K562 (cell line): Measurements from ENCODE around the gene ITGA11. TPM values are rescaled to one million over a fixed set of nuclear protein-coding genes. Genes with fewer than 3 reads are reported as not detected.

ENCODE experiments used
- ARID1B ChIP-seq: fragments of 450-650 bp; IDR thresholded peaks from 2 replicates; pipeline ENCODE4 v1.6.1; 2016; ENCODE audit warnings: antibody characterized with exemption, mild to moderate bottlenecking, inconsistent platforms
- ATF1 ChIP-seq, 2 experiments: fragments of 450-650 bp in 1 of 2; IDR thresholded peaks; 2 replicates each; pipeline ENCODE4 v1.6.1; 2016; ENCODE audit warnings: missing compliant biosample characterization in 1 of 2, missing genetic modification characterization in 1 of 2
- BHLHE40 ChIP-seq: IDR thresholded peaks from 2 replicates; pipeline ENCODE4 v1.6.1; 2011; ENCODE audit warnings: low read length, improper control_type of control experiment
- CBX2 ChIP-seq: fragments of 200-600 bp; sonication (generic); IDR thresholded peaks from one replicate; pipeline ENCODE4 v1.6.1; 2012; ENCODE audit warnings: mild to moderate bottlenecking, low read length, inconsistent platforms; ENCODE audit not compliant: insufficient read depth, poor library complexity, severe bottlenecking
- CHD4 ChIP-seq: fragments of 200-600 bp; sonication (generic); IDR thresholded peaks from 3 replicates; pipeline ENCODE4 v1.6.1; 2012; ENCODE audit warnings: low read depth, mild to moderate bottlenecking, mixed read lengths, low read length, inconsistent platforms; ENCODE audit not compliant: insufficient read depth, insufficient replicate concordance, poor library complexity, severe bottlenecking
- DPF2 ChIP-seq: fragments of 450-650 bp; IDR thresholded peaks from 2 replicates; pipeline ENCODE4 v1.6.1; 2016
- FOXK1 ChIP-seq: sonication (generic); formaldehyde crosslinking; IDR thresholded peaks from 2 replicates; pipeline ENCODE4 v1.8.0; 2022; ENCODE audit warnings: missing genetic modification reagents, mild to moderate bottlenecking, borderline replicate concordance
- GABPB1 ChIP-seq: sonication (generic); formaldehyde crosslinking; IDR thresholded peaks from 2 replicates; pipeline ENCODE4 v1.8.0; 2022; ENCODE audit warnings: mild to moderate bottlenecking, missing genetic modification reagents
- IRF1 ChIP-seq: sonication (generic); formaldehyde crosslinking; IDR thresholded peaks from 2 replicates; pipeline ENCODE4 v1.8.0; 2022; ENCODE audit warnings: missing genetic modification reagents, mild to moderate bottlenecking, borderline replicate concordance
- JUND ChIP-seq, 2 experiments: IDR thresholded peaks; 2 replicates in 1 of 2; 3 replicates in 1 of 2; pipeline ENCODE4 v1.6.1; 2011; ENCODE audit warnings: borderline replicate concordance in 2 of 2, low read depth in 2 of 2, low read length in 2 of 2, improper control_type of control experiment in 1 of 2, missing biosample characterization in 1 of 2, missing genetic modification characterization in 1 of 2, missing genetic modification reagents in 1 of 2
- MBD2 ChIP-seq: sonication (generic); IDR thresholded peaks from 2 replicates; pipeline ENCODE4 v1.6.1; 2016; ENCODE audit warnings: low read depth, borderline replicate concordance
- NFYB ChIP-seq: IDR thresholded peaks from 2 replicates; pipeline ENCODE4 v1.6.1; 2011; ENCODE audit warnings: mild to moderate bottlenecking, moderate library complexity; ENCODE audit not compliant: insufficient read length; ENCODE audit errors: extremely low read depth
- NR0B1 ChIP-seq: fragments of 450-650 bp; IDR thresholded peaks from one replicate; pipeline ENCODE4 v1.6.1; 2018; ENCODE audit warnings: mild to moderate bottlenecking, moderate library complexity; ENCODE audit not compliant: partially characterized antibody
- SETDB1 ChIP-seq: IDR thresholded peaks from one replicate; pipeline ENCODE4 v1.6.1; 2012; ENCODE audit warnings: low read length, control low read depth, inconsistent platforms
- SFPQ ChIP-seq: fragments of 200-400 bp; formaldehyde crosslinking; IDR thresholded peaks from 2 replicates; pipeline ENCODE4 v1.6.1; 2017; ENCODE audit warnings: mild to moderate bottlenecking, low read depth, low read length, moderate library complexity
- TBL1XR1 ChIP-seq, 2 experiments: IDR thresholded peaks; 2 replicates each; pipeline ENCODE4 v1.6.1; 2012; ENCODE audit warnings: improper control_type of control experiment in 2 of 2, low read length in 2 of 2, mild to moderate bottlenecking in 1 of 2
- ZBTB17 ChIP-seq: fragments of 450-650 bp; formaldehyde crosslinking; IDR thresholded peaks from 2 replicates; pipeline ENCODE4 v1.4.0; 2020; ENCODE audit warnings: mild to moderate bottlenecking
- ZBTB5 ChIP-seq: fragments of 450-650 bp; IDR thresholded peaks from 2 replicates; pipeline ENCODE4 v1.6.1; 2017; ENCODE audit warnings: antibody characterized with exemption
- ZBTB9 ChIP-seq: fragments of 450-650 bp; formaldehyde crosslinking; IDR thresholded peaks from 2 replicates; pipeline ENCODE4 v1.4.0; 2020; ENCODE audit warnings: mild to moderate bottlenecking, moderate library complexity
- ZNF507 ChIP-seq: conservative IDR thresholded peaks from 2 replicates; pipeline ENCODE4 v1.6.1; 2017; ENCODE audit warnings: missing genetic modification characterization, missing compliant biosample characterization
- ZNF699 ChIP-seq: fragments of 250-450 bp; sonication (Bioruptor Pico); IDR thresholded peaks from 2 replicates; pipeline ENCODE4 v1.8.0; 2021; ENCODE audit warnings: mild to moderate bottlenecking, moderate library complexity; ENCODE audit not compliant: insufficient replicate concordance
- polyA plus RNA-seq, 8 experiments: library from polyadenylated mRNA; depleted of rRNA in 4 of 8; stranded (reverse) in 5 of 8; unstranded in 3 of 8; fragments of >200 nt; fragmentation: Nextera tagmentation in 2 of 8; fragmentation: Illumina TruSeq in 1 of 8; extraction: Ambion mirVana in 2 of 8; extraction: Trizol in 1 of 8; gene quantifications; 2 replicates each; pipeline versions ENCODE4 v1.2.1 to v1.2.3, GENCODE V29; 2011 to 2014; ENCODE audit warnings: inconsistent platforms in 1 of 8, missing spikeins in 1 of 8
- total RNA-seq, 7 experiments: library from RNA; depleted of rRNA in 6 of 7; stranded (reverse); fragments of >200 nt in 6 of 7; fragmentation: Illumina TruSeq in 2 of 7; extraction: Trizol in 2 of 7; gene quantifications; 2 replicates each; pipeline versions ENCODE4 v1.2.1 to v1.2.3, GENCODE V29; 2011 to 2021; ENCODE audit warnings: low replicate concordance in 1 of 7

Gene ITGA11
- total and polyA plus RNA-seq, 9 of the 15 experiments (the other 6 are each of a cell fraction or from before 2014, with no cell fraction given), result 0.01 TPM; not detected in 8

GRCh38 chr15:68400066-68400456 lies 31.9 kb downstream of the ITGA11 start (continued):
- TF ChIP-seq NR0B1 (no peak), ATF1 (CRISPR knock-in tag; IDR thresholded peaks at IDR 0.05) (no peak), ATF1 (tag; IDR thresholded peaks at IDR 0.05) (no peak), NFYB (no peak), ZBTB5 (no peak), ZBTB17 (CRISPR knock-in tag) (no peak), IRF1 (CRISPR knock-in tag) (no peak), ZNF699 (CRISPR knock-in tag) (no peak), GABPB1 (no peak), FOXK1 (no peak), CBX2 (no peak), SFPQ (no peak), DPF2 (peak; percentile 49; the same call in 1 of the 2 replicates), ZBTB9 (CRISPR knock-in tag) (no peak), BHLHE40 (no peak), CHD4 (no peak), ZNF507 (tag) (no peak), TBL1XR1 (IDR thresholded peaks at IDR 0.05; ENCODE audit: low read length in 2 of 2) (no peak), ARID1B (peak; percentile 67), JUND (IDR thresholded peaks at IDR 0.05; ENCODE audit: borderline replicate concordance, low read depth, low read length) (peak; percentile 63; the same call in 1 of the 2 replicates), JUND (tag; IDR thresholded peaks at IDR 0.05; ENCODE audit: borderline replicate concordance, low read depth, low read length) (peak; percentile 66; the same call in 1 of the 3 replicates), MBD2 (no peak), SETDB1 (no peak)
